Breast epithelium (tissue), 3 donors: ENCODE measurements around the gene SPR.

Experiments
- CTCF ChIP-seq, 3 donors: fragments of 450-650 bp; IDR thresholded peaks; one replicate each; pipeline ENCODE4 v1.5.1; 2016 to 2017; ENCODE audit warnings: antibody characterized with exemption in 3 of 3, mild to moderate bottlenecking in 3 of 3, moderate library complexity in 3 of 3
- POLR2A ChIP-seq: fragments of 450-650 bp; IDR thresholded peaks from one replicate; pipeline ENCODE4 v1.6.1; 2016; ENCODE audit warnings: antibody characterized with exemption, mild to moderate bottlenecking, moderate library complexity
- POLR2AphosphoS5 ChIP-seq, 3 donors: sonication (generic); formaldehyde crosslinking; IDR thresholded peaks; one replicate each; pipeline ENCODE4 v1.6.1; 2017; ENCODE audit warnings: antibody characterized with exemption in 3 of 3

- TF ChIP-seq CTCF (IDR thresholded peaks at IDR 0.05) (no peak), POLR2A (no peak), POLR2AphosphoS5 (IDR thresholded peaks at IDR 0.05) (no peak)
Observed at GRCh38 chr2:72849138-72849462, 38.1 kb upstream of the SPR start.
